Measurements from ENCODE around the gene TACR1. TPM values are rescaled to one million over a fixed set of nuclear protein-coding genes. Genes with fewer than 3 reads are reported as not detected.
A peak's percentile ranks its signal among the peaks of the same experiment; 100 is the strongest.

The TACR1 gene
- total RNA-seq, 1 experiment from 2014 or later: not detected

DNA sequence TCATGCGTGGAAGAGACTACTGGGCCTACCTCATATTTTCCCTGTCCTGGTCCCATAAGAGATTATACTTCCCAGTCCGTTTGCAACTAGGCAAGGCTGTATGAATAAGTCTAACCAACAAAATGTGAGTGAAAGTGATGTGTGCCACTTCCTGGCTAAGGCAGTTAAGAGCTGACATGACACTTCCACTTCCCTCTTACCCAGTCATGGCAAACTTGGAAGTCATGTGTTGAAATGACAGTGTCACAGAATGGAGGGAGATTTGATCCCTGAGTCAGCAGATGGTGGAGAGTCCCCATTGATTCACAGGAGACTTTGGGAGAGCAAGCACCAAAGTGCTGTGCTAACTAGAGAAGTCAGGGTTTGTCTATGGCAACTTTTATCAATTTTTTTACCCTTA lies 36.4 kb downstream of the TACR1 start:
- TF ChIP-seq, protein P1, sequence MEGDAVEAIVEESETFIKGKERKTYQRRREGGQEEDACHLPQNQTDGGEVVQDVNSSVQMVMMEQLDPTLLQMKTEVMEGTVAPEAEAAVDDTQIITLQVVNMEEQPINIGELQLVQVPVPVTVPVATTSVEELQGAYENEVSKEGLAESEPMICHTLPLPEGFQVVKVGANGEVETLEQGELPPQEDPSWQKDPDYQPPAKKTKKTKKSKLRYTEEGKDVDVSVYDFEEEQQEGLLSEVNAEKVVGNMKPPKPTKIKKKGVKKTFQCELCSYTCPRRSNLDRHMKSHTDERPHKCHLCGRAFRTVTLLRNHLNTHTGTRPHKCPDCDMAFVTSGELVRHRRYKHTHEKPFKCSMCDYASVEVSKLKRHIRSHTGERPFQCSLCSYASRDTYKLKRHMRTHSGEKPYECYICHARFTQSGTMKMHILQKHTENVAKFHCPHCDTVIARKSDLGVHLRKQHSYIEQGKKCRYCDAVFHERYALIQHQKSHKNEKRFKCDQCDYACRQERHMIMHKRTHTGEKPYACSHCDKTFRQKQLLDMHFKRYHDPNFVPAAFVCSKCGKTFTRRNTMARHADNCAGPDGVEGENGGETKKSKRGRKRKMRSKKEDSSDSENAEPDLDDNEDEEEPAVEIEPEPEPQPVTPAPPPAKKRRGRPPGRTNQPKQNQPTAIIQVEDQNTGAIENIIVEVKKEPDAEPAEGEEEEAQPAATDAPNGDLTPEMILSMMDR (conservative IDR thresholded peaks at IDR 0.05; ENCODE audit: low read depth, low read length): no peak
- no peak for TF ChIP-seq EZH2 (IDR thresholded peaks at IDR 0.05; ENCODE audit: low read length, unreplicated experiment)
- TF ChIP-seq EZH2phosphoT487 (IDR thresholded peaks at IDR 0.05; ENCODE audit: borderline replicate concordance, low read length): no peak
- no peaks in the 10 kb centered on the region for H3K4me1 ChIP-seq (ENCODE audit: insufficient read depth, low read length)
- no peaks in the 10 kb centered on the region for H3K36me3 ChIP-seq (ENCODE audit: low read depth, low read length)
- H4K20me1 ChIP-seq (ENCODE audit: low read length): no peaks in the 10 kb centered on the region
- no peak overlapping the region for H3K9ac ChIP-seq (ENCODE audit: low read length)
- intact Hi-C loops (cut with micrococcal nuclease): no loop called here
- CTCF ChIA-PET: no interaction called here
- ATAC-seq (no peak), DNase-seq (no peak)
- H3F3A ChIP-seq (ENCODE audit: low read length, unreplicated experiment): no peaks in the 10 kb centered on the region
- H2AFZ ChIP-seq (ENCODE audit: low read length): no peak overlapping the region
- POLR2A ChIA-PET (ENCODE audit: unreplicated experiment): no interaction called here
- no peak overlapping the region for H3K27ac ChIP-seq (ENCODE audit: low read length)
- peaks cover 2% of the 10 kb centered on the region; the same call in 1 of the 2 replicates for H3K27me3 ChIP-seq (ENCODE audit: low read length)
- H3K4me2 ChIP-seq (ENCODE audit: low read length): no peak overlapping the region
- no peak overlapping the region for H3K4me3 ChIP-seq (ENCODE audit: low read length)
- no TSS peak for BruUV-seq (replicated peaks)
- H3K9me2 ChIP-seq (replicated peaks; ENCODE audit: low read length): no peaks in the 10 kb centered on the region
- H3K79me2 ChIP-seq (ENCODE audit: low read length): no peaks in the 10 kb centered on the region
- no peaks in the 10 kb centered on the region for H3K9me3 ChIP-seq (ENCODE audit: low read length)

DNA sequence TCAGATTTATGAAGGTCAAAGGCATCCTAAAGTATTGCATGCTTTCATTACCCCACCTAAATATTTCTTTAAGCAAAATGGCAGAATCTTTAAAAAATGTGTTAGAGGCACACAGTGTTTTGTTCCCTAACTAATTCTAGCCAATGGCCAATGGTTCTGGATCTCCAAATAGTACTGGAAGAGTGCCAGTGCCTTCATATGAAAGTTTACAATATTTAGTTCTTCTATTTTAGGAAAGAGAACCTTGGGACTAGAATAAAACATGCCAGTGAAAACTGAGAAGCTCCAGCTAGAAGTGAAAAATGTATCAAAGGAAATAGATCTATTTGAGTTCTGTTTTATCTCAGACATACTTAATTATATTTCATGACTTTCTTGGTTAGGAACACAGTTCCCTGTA lies 37.1 kb downstream of the TACR1 start:
- CTCF ChIA-PET: no interaction called here

DNA sequence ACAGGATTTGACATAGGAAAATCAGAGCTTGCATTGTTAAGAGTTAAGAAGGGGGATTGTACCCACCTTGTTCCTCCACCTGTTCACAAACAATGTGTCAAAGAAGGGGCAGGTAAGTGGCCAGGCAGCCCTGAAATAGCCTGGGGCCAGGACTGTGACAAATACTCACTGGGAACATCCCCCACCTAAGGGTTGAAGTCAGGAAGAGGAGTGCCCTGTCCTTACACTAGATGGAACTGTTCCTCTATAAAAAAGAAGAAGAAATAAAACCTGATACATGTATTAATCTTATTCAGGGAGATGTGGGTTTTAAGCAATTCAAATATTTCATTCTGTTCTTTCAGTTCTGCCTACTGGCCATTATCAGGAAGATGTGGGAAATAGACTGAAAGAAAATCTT lies 41.9 kb downstream of the TACR1 start:
- TF ChIP-seq, protein P1 (conservative IDR thresholded peaks at IDR 0.05; ENCODE audit: low read depth, low read length): peak; percentile 68
- TF ChIP-seq EZH2 (IDR thresholded peaks at IDR 0.05; ENCODE audit: low read length, unreplicated experiment): no peak
- no peak for TF ChIP-seq EZH2phosphoT487 (IDR thresholded peaks at IDR 0.05; ENCODE audit: borderline replicate concordance, low read length)
- Histone ChIP-seq H3K9me3 (ENCODE audit: low read length) (no peaks in the 10 kb centered on the region), H4K20me1 (ENCODE audit: low read length) (no peaks in the 10 kb centered on the region), H3F3A (ENCODE audit: low read length, unreplicated experiment) (no peaks in the 10 kb centered on the region), H3K79me2 (ENCODE audit: low read length) (no peaks in the 10 kb centered on the region), H3K9me2 (replicated peaks; ENCODE audit: low read length) (no peaks in the 10 kb centered on the region), H3K9ac (ENCODE audit: low read length) (no peak overlapping the region), H3K27me3 (ENCODE audit: low read length) (peaks cover 2% of the 10 kb centered on the region; the same call in 1 of the 2 replicates), H3K4me1 (ENCODE audit: insufficient read depth, low read length) (peaks cover 17% of the 10 kb centered on the region), H3K4me3 (ENCODE audit: low read length) (no peak overlapping the region), H3K4me2 (ENCODE audit: low read length) (no peak overlapping the region), H2AFZ (ENCODE audit: low read length) (no peak overlapping the region), H3K27ac (ENCODE audit: low read length) (no peak overlapping the region), H3K36me3 (ENCODE audit: low read depth, low read length) (no peaks in the 10 kb centered on the region)
- ChIA-PET CTCF (no interaction called here), POLR2A (ENCODE audit: unreplicated experiment) (no interaction called here)
- BruUV-seq (replicated peaks): no TSS peak
- DNase-seq (peak; percentile 60), ATAC-seq (peak; percentile 67)
- intact Hi-C loops (cut with micrococcal nuclease): loop anchor here (1.0 to 5.0 kb wide), 3 partner anchors 40 to 247 kb away; partner anchors contain the start of gene TACR1

More for the DNA sequence above, 37.1 kb downstream of the TACR1 start:
- BruUV-seq (replicated peaks): no TSS peak
- TF ChIP-seq, protein P1 (conservative IDR thresholded peaks at IDR 0.05; ENCODE audit: low read depth, low read length): no peak
- TF ChIP-seq EZH2phosphoT487 (IDR thresholded peaks at IDR 0.05; ENCODE audit: borderline replicate concordance, low read length) (no peak), EZH2 (IDR thresholded peaks at IDR 0.05; ENCODE audit: low read length, unreplicated experiment) (no peak)
- Histone ChIP-seq H4K20me1 (ENCODE audit: low read length) (no peaks in the 10 kb centered on the region), H2AFZ (ENCODE audit: low read length) (no peak overlapping the region), H3K4me3 (ENCODE audit: low read length) (no peak overlapping the region), H3K9me3 (ENCODE audit: low read length) (no peaks in the 10 kb centered on the region), H3K27ac (ENCODE audit: low read length) (no peak overlapping the region), H3K9me2 (replicated peaks; ENCODE audit: low read length) (no peaks in the 10 kb centered on the region), H3F3A (ENCODE audit: low read length, unreplicated experiment) (no peaks in the 10 kb centered on the region), H3K4me1 (ENCODE audit: insufficient read depth, low read length) (no peaks in the 10 kb centered on the region), H3K36me3 (ENCODE audit: low read depth, low read length) (no peaks in the 10 kb centered on the region), H3K27me3 (ENCODE audit: low read length) (peaks cover 2% of the 10 kb centered on the region; the same call in 1 of the 2 replicates), H3K4me2 (ENCODE audit: low read length) (no peak overlapping the region), H3K79me2 (ENCODE audit: low read length) (no peaks in the 10 kb centered on the region), H3K9ac (ENCODE audit: low read length) (no peak overlapping the region)
- ATAC-seq: no peak
- no peak for DNase-seq
- POLR2A ChIA-PET (ENCODE audit: unreplicated experiment): no interaction called here
- intact Hi-C loops (cut with micrococcal nuclease): no loop called here
